Measurements from ENCODE around the gene CXCL16. TPM values are rescaled to one million over a fixed set of nuclear protein-coding genes. Genes with fewer than 3 reads are reported as not detected.

The CXCL16 gene
- total and polyA plus RNA-seq, 2 experiments from 2014 or later = 1.6 to 4.1 TPM

DNA sequence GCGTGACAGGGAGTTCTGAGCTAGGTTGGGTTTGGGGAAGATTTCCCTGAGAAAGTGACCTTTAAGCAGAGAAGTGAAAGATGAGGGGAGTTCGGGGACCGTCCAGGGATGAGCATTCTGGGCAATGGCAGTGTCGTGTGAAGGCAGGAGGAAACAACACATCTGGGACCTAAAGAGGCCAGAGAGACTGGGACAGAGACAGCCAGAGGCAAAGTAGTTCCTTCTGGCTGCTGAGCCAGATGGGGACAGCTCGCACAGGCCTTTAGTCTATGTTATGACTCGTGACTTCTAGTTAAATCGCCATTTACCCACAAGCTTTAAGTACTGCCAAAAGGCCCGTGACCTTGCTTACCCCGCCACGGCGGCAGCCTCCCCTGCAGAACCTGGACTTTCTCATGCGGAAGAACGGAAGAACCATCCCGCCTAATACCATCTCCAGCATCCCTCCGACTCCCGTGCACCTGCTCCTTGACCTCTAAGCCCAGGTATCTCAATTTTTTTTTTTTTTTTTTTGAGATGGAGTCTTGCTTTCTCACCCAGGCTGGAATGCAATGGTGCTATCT is 17.0 kb downstream of the CXCL16 start:
- H3K9me3 ChIP-seq (ENCODE audit: low read depth) = no peaks in the 10 kb centered on the region
- no peak overlapping the region for H3K9ac ChIP-seq
- no peaks in the 10 kb centered on the region for H3K27me3 ChIP-seq (replicated peaks; ENCODE audit: insufficient read depth)
- H2AFZ ChIP-seq = no peak overlapping the region
- H3K36me3 ChIP-seq (ENCODE audit: low read depth) = no peaks in the 10 kb centered on the region
- no peaks in the 10 kb centered on the region for H3F3A ChIP-seq (ENCODE audit: insufficient read depth)
- no peak for DNase-seq
- TF ChIP-seq EZH2phosphoT487 (IDR thresholded peaks at IDR 0.05; ENCODE audit: insufficient read depth, low read depth) = no peak
- no peak for TF ChIP-seq EZH2 (IDR thresholded peaks at IDR 0.05; ENCODE audit: insufficient read depth, poor library complexity, severe bottlenecking)
- H3K9me2 ChIP-seq (ENCODE audit: insufficient read depth) = no peaks in the 10 kb centered on the region
- in situ Hi-C loops (cut with MboI) = no loop called here
- H3K27ac ChIP-seq = no peak overlapping the region
- H3K79me2 ChIP-seq (ENCODE audit: insufficient read depth) = no peaks in the 10 kb centered on the region
- no peak overlapping the region for H3K4me2 ChIP-seq (ENCODE audit: unreplicated experiment)
- no peaks in the 10 kb centered on the region for H3K4me1 ChIP-seq (ENCODE audit: insufficient read depth)
- no peaks in the 10 kb centered on the region for H4K20me1 ChIP-seq (ENCODE audit: insufficient read depth)
- WGBS, 2 experiments (ENCODE audit: low coverage in 1 of 2, low lambda C conversion rate in 2 of 2, missing lambda C conversion rate in 2 of 2) = 83% methylated on average over 16 of the region's 16 CpGs
- H3K4me3 ChIP-seq = no peak overlapping the region

DNA sequence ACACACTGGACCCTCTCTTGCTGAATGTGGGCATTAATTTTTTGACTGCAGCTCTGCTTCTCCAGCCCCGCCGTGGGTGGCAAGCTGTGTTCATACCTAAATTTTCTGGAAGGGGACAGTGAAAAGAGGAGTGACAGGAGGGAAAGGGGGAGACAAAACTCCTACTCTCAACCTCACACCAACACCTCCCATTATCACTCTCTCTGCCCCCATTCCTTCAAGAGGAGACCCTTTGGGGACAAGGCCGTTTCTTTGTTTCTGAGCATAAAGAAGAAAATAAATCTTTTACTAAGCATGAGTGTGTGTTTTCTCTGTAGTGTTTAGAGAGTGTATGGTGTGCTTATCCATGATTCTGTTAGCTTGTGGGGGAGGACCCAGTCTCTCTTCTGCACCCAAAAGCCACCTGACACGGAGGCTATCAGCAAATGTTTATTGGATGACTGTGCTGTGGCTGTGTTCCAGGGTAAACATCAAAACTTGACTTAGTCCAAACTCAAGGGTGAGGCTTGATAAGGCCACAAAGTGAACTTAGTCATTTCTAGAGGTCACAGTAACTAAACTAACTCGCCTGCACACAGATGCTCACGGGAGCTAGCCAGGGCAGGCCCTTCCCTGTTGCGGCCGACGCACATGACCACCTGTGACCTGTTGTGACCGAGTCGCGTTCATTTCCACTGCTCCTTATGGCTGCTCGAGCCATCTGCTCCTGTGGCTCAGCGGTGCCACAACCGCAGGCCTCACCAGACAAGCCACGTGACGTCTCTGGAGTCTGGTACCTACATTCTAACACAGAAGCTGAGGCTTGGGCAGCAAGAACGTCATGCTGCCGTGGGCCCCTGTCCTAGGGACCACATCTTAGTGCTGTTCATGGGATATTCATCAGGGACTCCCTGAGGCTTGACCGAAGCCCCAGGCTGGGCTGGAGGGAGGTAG is 18.3 kb downstream of the CXCL16 start:
- in situ Hi-C loops (cut with MboI) = no loop called here
- TF ChIP-seq EZH2phosphoT487 (IDR thresholded peaks at IDR 0.05; ENCODE audit: insufficient read depth, low read depth) (no peak), EZH2 (IDR thresholded peaks at IDR 0.05; ENCODE audit: insufficient read depth, poor library complexity, severe bottlenecking) (no peak)
- Histone ChIP-seq H3K36me3 (ENCODE audit: low read depth) (no peaks in the 10 kb centered on the region), H3K9ac (no peak overlapping the region), H2AFZ (no peak overlapping the region), H3K79me2 (ENCODE audit: insufficient read depth) (no peaks in the 10 kb centered on the region), H3K4me3 (no peak overlapping the region), H3K9me2 (ENCODE audit: insufficient read depth) (no peaks in the 10 kb centered on the region), H4K20me1 (ENCODE audit: insufficient read depth) (no peaks in the 10 kb centered on the region), H3K27me3 (replicated peaks; ENCODE audit: insufficient read depth) (no peaks in the 10 kb centered on the region), H3K27ac (no peak overlapping the region), H3K4me2 (ENCODE audit: unreplicated experiment) (no peak overlapping the region), H3K4me1 (ENCODE audit: insufficient read depth) (no peaks in the 10 kb centered on the region), H3K9me3 (ENCODE audit: low read depth) (no peaks in the 10 kb centered on the region), H3F3A (ENCODE audit: insufficient read depth) (no peaks in the 10 kb centered on the region)
- no peak for DNase-seq
- WGBS, 2 experiments (ENCODE audit: low coverage in 1 of 2, low lambda C conversion rate in 2 of 2, missing lambda C conversion rate in 2 of 2) = 79 to 81% methylated on average over 20 of the region's 20 CpGs

DNA sequence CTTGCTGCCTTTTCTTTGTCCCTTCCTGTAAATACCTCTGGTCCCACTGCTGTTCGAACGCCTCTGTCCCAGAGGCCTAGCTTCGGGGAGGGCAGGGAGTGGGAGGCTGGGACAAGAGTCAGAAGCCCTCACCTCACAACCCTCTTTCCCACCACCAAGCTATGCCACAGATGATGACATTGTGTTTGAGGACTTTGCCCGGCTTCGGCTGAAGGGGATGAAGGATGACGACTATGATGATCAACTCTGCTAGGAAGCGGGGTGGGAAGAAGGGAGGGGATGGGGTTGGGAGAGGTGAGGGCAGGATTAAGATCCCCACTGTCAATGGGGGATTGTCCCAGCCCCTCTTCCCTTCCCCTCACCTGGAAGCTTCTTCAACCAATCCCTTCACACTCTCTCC is 18.9 kb downstream of the CXCL16 start:
- 89 to 91% methylated on average over 7 of the region's 7 CpGs for WGBS, 2 experiments (ENCODE audit: low coverage in 1 of 2, low lambda C conversion rate in 2 of 2, missing lambda C conversion rate in 2 of 2)
- no peak for DNase-seq
- no peaks in the 10 kb centered on the region for H3K9me3 ChIP-seq (ENCODE audit: low read depth)
- no peaks in the 10 kb centered on the region for H3K4me1 ChIP-seq (ENCODE audit: insufficient read depth)
- H3K9ac ChIP-seq = no peak overlapping the region
- H3K27me3 ChIP-seq (replicated peaks; ENCODE audit: insufficient read depth) = no peaks in the 10 kb centered on the region
- no peak overlapping the region for H2AFZ ChIP-seq
- TF ChIP-seq EZH2phosphoT487 (IDR thresholded peaks at IDR 0.05; ENCODE audit: insufficient read depth, low read depth) (no peak), EZH2 (IDR thresholded peaks at IDR 0.05; ENCODE audit: insufficient read depth, poor library complexity, severe bottlenecking) (no peak)
- no peak overlapping the region for H3K4me3 ChIP-seq
- in situ Hi-C loops (cut with MboI) = no loop called here
- H4K20me1 ChIP-seq (ENCODE audit: insufficient read depth) = no peaks in the 10 kb centered on the region
- no peaks in the 10 kb centered on the region for H3K79me2 ChIP-seq (ENCODE audit: insufficient read depth)
- H3K9me2 ChIP-seq (ENCODE audit: insufficient read depth) = no peaks in the 10 kb centered on the region
- no peaks in the 10 kb centered on the region for H3K36me3 ChIP-seq (ENCODE audit: low read depth)
- H3K27ac ChIP-seq = no peak overlapping the region
- no peaks in the 10 kb centered on the region for H3F3A ChIP-seq (ENCODE audit: insufficient read depth)
- no peak overlapping the region for H3K4me2 ChIP-seq (ENCODE audit: unreplicated experiment)

DNA sequence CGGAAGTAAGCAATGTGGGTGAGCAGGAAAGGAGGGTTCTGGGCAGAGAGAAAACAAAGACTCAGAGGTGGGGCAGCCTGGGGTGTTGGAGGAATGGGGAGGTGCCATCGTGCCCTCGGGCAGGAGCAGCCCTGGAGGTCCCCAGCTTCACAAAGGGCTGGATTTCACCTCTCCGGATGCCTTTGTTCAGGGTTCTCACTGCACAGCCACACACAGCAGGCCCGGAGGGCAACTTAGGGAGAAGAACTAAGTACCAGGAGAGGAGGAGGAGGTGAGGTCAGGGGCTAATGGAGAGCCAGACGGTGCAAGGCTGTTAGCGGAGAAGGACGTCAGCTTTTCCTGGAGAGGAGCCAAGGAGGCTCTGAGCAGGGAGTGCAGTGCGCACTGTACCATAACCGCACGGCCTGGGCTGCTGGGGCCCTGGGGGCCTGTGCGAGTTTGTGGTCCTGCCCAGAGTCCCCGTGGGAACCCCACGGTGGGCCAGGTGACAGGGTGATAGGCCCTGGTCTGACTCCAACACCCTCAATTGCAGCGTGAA is 20.0 kb downstream of the CXCL16 start:
- Histone ChIP-seq H3K27me3 (replicated peaks; ENCODE audit: insufficient read depth) (no peaks in the 10 kb centered on the region), H3K79me2 (ENCODE audit: insufficient read depth) (no peaks in the 10 kb centered on the region), H4K20me1 (ENCODE audit: insufficient read depth) (no peaks in the 10 kb centered on the region), H2AFZ (no peak overlapping the region), H3K36me3 (ENCODE audit: low read depth) (no peaks in the 10 kb centered on the region), H3K9me3 (ENCODE audit: low read depth) (no peaks in the 10 kb centered on the region), H3K27ac (no peak overlapping the region), H3K4me3 (no peak overlapping the region), H3F3A (ENCODE audit: insufficient read depth) (no peaks in the 10 kb centered on the region), H3K4me2 (ENCODE audit: unreplicated experiment) (no peak overlapping the region), H3K4me1 (ENCODE audit: insufficient read depth) (no peaks in the 10 kb centered on the region), H3K9me2 (ENCODE audit: insufficient read depth) (no peaks in the 10 kb centered on the region), H3K9ac (no peak overlapping the region)
- 78 to 79% methylated on average over 14 to 15 of the region's 15 CpGs for WGBS, 2 experiments (ENCODE audit: low coverage in 1 of 2, low lambda C conversion rate in 2 of 2, missing lambda C conversion rate in 2 of 2)
- DNase-seq = no peak
- in situ Hi-C loops (cut with MboI) = loop anchor here (10.0 kb wide), 1 partner anchor 175 kb away; the partner anchor contains the start of gene C17orf107
- TF ChIP-seq EZH2 (IDR thresholded peaks at IDR 0.05; ENCODE audit: insufficient read depth, poor library complexity, severe bottlenecking) (no peak), EZH2phosphoT487 (IDR thresholded peaks at IDR 0.05; ENCODE audit: insufficient read depth, low read depth) (no peak)
